GM10266 (cell line): ENCODE results near the gene LRRC71.

Experiments
- DNase-seq: peaks from one replicate; pipeline ENCODE4 v3.0.0; 2012; ENCODE audit errors: extremely low spot score
- TF ChIP-seq, protein P1 (sequence below): IDR thresholded peaks from 2 replicates; pipeline ENCODE4 v1.5.1; 2012; ENCODE audit warnings: mild to moderate bottlenecking, low read depth; ENCODE audit not compliant: control insufficient read depth, insufficient read depth; ENCODE audit errors: missing control alignments

The LRRC71 gene

DNA sequence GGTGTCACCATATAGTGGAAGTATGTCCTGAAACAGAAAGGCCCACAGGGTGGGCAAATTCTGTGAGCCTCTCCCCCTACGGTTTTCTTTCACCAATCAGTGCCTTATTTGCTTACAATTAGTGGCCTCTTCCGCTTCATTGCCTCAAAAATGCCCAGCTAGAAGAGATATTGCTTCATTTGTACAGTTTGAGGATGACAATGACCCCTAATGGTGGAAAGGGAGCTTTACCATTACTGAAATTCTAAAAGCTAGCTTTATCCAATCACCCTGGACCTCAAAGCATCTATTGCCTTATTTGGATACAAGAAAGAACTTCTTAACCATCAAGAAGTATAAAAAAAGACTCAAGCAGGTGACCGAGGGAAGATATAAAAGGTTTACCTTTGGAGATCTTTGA is 49.6 kb downstream of the LRRC71 start:
- no peak for DNase-seq
- TF ChIP-seq, protein P1, sequence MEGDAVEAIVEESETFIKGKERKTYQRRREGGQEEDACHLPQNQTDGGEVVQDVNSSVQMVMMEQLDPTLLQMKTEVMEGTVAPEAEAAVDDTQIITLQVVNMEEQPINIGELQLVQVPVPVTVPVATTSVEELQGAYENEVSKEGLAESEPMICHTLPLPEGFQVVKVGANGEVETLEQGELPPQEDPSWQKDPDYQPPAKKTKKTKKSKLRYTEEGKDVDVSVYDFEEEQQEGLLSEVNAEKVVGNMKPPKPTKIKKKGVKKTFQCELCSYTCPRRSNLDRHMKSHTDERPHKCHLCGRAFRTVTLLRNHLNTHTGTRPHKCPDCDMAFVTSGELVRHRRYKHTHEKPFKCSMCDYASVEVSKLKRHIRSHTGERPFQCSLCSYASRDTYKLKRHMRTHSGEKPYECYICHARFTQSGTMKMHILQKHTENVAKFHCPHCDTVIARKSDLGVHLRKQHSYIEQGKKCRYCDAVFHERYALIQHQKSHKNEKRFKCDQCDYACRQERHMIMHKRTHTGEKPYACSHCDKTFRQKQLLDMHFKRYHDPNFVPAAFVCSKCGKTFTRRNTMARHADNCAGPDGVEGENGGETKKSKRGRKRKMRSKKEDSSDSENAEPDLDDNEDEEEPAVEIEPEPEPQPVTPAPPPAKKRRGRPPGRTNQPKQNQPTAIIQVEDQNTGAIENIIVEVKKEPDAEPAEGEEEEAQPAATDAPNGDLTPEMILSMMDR, result no peak

DNA sequence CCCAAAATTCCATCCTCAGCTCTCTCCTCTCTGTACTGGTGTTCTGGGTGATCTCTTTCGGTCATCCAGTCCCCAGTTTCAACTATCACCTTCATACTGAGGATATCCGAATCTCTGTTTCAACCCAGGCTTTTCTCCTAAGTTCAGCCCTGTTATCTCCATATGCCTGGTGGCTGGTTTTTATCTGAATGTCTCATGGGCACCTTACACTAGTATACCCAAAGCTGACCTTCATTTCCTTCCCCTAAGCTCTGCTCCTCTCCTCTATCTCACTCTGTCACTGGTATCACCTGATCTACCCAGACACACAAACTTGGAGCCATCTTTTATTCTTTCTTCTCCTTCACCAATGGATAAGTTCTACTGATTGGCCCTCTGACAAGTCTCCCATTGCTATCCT is 53.0 kb downstream of the LRRC71 start:
- DNase-seq, result no peak
- TF ChIP-seq, protein P1, result no peak

DNA sequence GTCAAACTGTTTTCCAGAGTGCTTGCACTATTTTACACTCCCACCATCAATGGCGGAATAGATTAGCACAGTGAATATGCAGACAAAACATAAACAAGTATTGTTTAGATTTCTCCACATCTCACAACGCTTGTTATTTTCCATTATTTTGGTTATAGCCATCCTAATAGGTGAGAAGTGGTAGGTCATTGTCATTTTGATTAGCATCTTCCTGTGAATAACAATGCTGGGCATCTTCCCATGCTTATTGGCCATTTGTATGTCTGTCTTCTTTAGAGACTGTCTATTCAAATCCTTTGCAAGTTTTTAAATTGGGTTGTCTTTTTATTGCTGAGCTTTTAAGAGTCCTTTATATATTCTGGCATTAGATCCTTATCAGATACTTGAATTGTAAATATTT is 54.7 kb downstream of the LRRC71 start:
- no peak for DNase-seq
- TF ChIP-seq, protein P1, result no peak

DNA sequence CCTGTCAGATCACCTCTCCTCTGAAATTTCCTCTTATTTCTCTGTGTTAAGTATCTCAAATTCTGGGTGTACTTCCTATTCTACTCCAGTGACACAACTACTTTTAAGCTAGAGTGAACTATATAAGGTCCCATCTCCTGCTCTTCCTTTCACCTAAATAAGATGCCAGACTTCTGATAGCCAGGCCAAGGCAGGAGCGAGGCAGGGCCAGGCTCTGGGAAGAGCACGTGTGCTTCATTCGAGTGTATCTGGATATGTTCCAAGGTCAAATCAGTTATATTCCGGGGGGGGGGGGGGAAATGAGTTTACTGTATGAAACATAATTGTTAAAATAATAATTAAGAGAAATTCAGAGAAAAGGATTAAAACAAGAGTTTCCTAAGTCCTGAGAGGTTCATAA is 60.1 kb downstream of the LRRC71 start:
- TF ChIP-seq, protein P1, result no peak
- no peak for DNase-seq
